Midbrain (tissue), 1 donor: ENCODE results near the gene PRDM5.

Experiments
- DNase-seq: peaks from one replicate; lab custom pipeline; 2025; lab: John Stamatoyannopoulos, UW

The PRDM5 gene

GRCh38 chr4:120922381-120923206 is at the start of gene PRDM5:
TSS of gene PRDM5 (minus strand) at chr4:120922726. CDS start at chr4:120922608, 118 bp downstream.
- peak; percentile 42 for DNase-seq

GRCh38 chr4:120971884-120972283 is 49.4 kb upstream of the PRDM5 start:
- DNase-seq: no peak

GRCh38 chr4:120965938-120966337 is 43.4 kb upstream of the PRDM5 start:
- DNase-seq: no peak

- no peak for DNase-seq
Observed at GRCh38 chr4:120964596-120964995, 42.1 kb upstream of the PRDM5 start.

GRCh38 chr4:120963449-120963848 is 40.9 kb upstream of the PRDM5 start:
- DNase-seq: no peak

GRCh38 chr4:120960656-120961267 is 38.2 kb upstream of the PRDM5 start:
- no peak for DNase-seq

GRCh38 chr4:120948382-120948781 is 25.9 kb upstream of the PRDM5 start:
- no peak for DNase-seq

- DNase-seq: no peak
Observed at GRCh38 chr4:120942776-120943175, 20.2 kb upstream of the PRDM5 start.

GRCh38 chr4:120940547-120940946 is 18.0 kb upstream of the PRDM5 start:
- DNase-seq: no peak

GRCh38 chr4:120939693-120940092 is 17.2 kb upstream of the PRDM5 start:
- no peak for DNase-seq

- DNase-seq: no peak
Observed at GRCh38 chr4:120929847-120930246, 7.3 kb upstream of the PRDM5 start.

GRCh38 chr4:120927801-120928409 is 5.4 kb upstream of the PRDM5 start:
- no peak for DNase-seq

GRCh38 chr4:120926358-120927025 is 4.0 kb upstream of the PRDM5 start:
- no peak for DNase-seq

GRCh38 chr4:120924931-120925330 is 2.4 kb upstream of the PRDM5 start:
- no peak for DNase-seq

GRCh38 chr4:120923207-120923522 is 639 bp upstream of the PRDM5 start:
- no peak for DNase-seq

- DNase-seq: peak; percentile 37
Observed at GRCh38 chr4:120921456-120922380, 808 bp downstream of the PRDM5 start.

- DNase-seq: no peak
Observed at GRCh38 chr4:120920666-120921065, 1.9 kb downstream of the PRDM5 start.

- DNase-seq: no peak
Observed at GRCh38 chr4:120919358-120919757, 3.2 kb downstream of the PRDM5 start.

- peak; percentile 23 for DNase-seq
Observed at GRCh38 chr4:120918788-120919187, 3.7 kb downstream of the PRDM5 start.

GRCh38 chr4:120918092-120918491 is 4.4 kb downstream of the PRDM5 start:
- DNase-seq: no peak

- no peak for DNase-seq
Observed at GRCh38 chr4:120916937-120917336, 5.6 kb downstream of the PRDM5 start.

GRCh38 chr4:120915336-120915735 is 7.2 kb downstream of the PRDM5 start:
- DNase-seq: no peak
